Adrenal gland (tissue), 5 donors: ENCODE data around the gene LGR5.

ENCODE experiments used
- CTCF ChIP-seq, 6 experiments: fragments of 450-650 bp in 4 of 6; fragments of 200-600 bp in 2 of 6; sonication (generic) in 1 of 6; IDR thresholded peaks; 1 replicate in 5 of 6; 2 replicates in 1 of 6; pipeline versions ENCODE4 v1.5.1 to v1.8.0; 2016 to 2021; ENCODE audit warnings: antibody characterized with exemption in 6 of 6, mild to moderate bottlenecking in 2 of 6, moderate library complexity in 1 of 6
- POLR2A ChIP-seq, 2 donors: fragments of 450-650 bp; IDR thresholded peaks; one replicate each; pipeline ENCODE4 v1.6.1; 2017; ENCODE audit warnings: antibody characterized with exemption in 2 of 2, mild to moderate bottlenecking in 2 of 2, moderate library complexity in 1 of 2
- donor health status: DM: no; HTN: no; CAD: no.

- TF ChIP-seq CTCF (IDR thresholded peaks at IDR 0.05) (no peak), POLR2A (IDR thresholded peaks at IDR 0.05) (no peak)
Observed at GRCh38 chr12:71407732-71408131, 31.9 kb upstream of the LGR5 start.
